GM19328 (cell line): Measurements from ENCODE around the gene FCGR3B.
"Not testable (repeated sequence)": the region's sequence is repeated elsewhere in the genome, so short reads cannot be mapped to it uniquely, and the experiment has no call there.

Experiments used
- ATAC-seq: cut with Tn5 transposase; IDR thresholded peaks from one replicate; pipeline ENCODE4 v1.9.1; 2021; ENCODE audit warnings: mild to moderate bottlenecking, moderate library complexity; ENCODE audit not compliant: unreplicated experiment

Gene FCGR3B

GRCh38 chr1:161631076-161631475 is at the start of gene FCGR3B:
Gene FCGR3B (minus strand): TSS chr1:161631176. CDS start chr1:161631094, 82 bp downstream.
- no peak for ATAC-seq

- no peak for ATAC-seq
Observed at GRCh38 chr1:161678500-161678899, 47.5 kb upstream of the FCGR3B start.

GRCh38 chr1:161676958-161677689 is 46.1 kb upstream of the FCGR3B start:
- no peak for ATAC-seq

- ATAC-seq = no peak
Observed at GRCh38 chr1:161676441-161676840, 45.5 kb upstream of the FCGR3B start.

GRCh38 chr1:161674908-161675307 is 43.9 kb upstream of the FCGR3B start:
- not testable (repeated sequence) for ATAC-seq

GRCh38 chr1:161674447-161674846 is 43.5 kb upstream of the FCGR3B start:
- not testable (repeated sequence) for ATAC-seq

- ATAC-seq = not testable (repeated sequence)
Observed at GRCh38 chr1:161673437-161673836, 42.5 kb upstream of the FCGR3B start.

- not testable (repeated sequence) for ATAC-seq
Observed at GRCh38 chr1:161671045-161672020, 40.4 kb upstream of the FCGR3B start.

- ATAC-seq = not testable (repeated sequence)
Observed at GRCh38 chr1:161664689-161665088, 33.7 kb upstream of the FCGR3B start.

- ATAC-seq = not testable (repeated sequence)
Observed at GRCh38 chr1:161663569-161663968, 32.6 kb upstream of the FCGR3B start.

- ATAC-seq = not testable (repeated sequence)
Observed at GRCh38 chr1:161662684-161663339, 31.8 kb upstream of the FCGR3B start, which contains the start of gene FCGR2B. Gene FCGR2B (plus strand): TSS chr1:161663143. CDS start chr1:161663242, 99 bp downstream.

- ATAC-seq = not testable (repeated sequence)
Observed at GRCh38 chr1:161661660-161662311, 30.8 kb upstream of the FCGR3B start.

GRCh38 chr1:161658524-161658923 is 27.5 kb upstream of the FCGR3B start:
- ATAC-seq = not testable (repeated sequence)

GRCh38 chr1:161653971-161654370 is 23.0 kb upstream of the FCGR3B start:
- ATAC-seq = not testable (repeated sequence)

- not testable (repeated sequence) for ATAC-seq
Observed at GRCh38 chr1:161653541-161653940, 22.6 kb upstream of the FCGR3B start.

GRCh38 chr1:161647507-161648360 is 16.8 kb upstream of the FCGR3B start:
- not testable (repeated sequence) for ATAC-seq

- not testable (repeated sequence) for ATAC-seq
Observed at GRCh38 chr1:161644855-161645254, 13.9 kb upstream of the FCGR3B start.

- ATAC-seq = not testable (repeated sequence)
Observed at GRCh38 chr1:161643481-161644208, 12.7 kb upstream of the FCGR3B start.

- not testable (repeated sequence) for ATAC-seq
Observed at GRCh38 chr1:161642697-161643096, 11.7 kb upstream of the FCGR3B start.
